Keratinocyte (primary cell): ENCODE measurements around the gene KLK1. TPM values are rescaled to one million over a fixed set of nuclear protein-coding genes. Genes with fewer than 3 reads are reported as not detected.

Experiments used
- polyA plus RNA-seq, 5 experiments: library from polyadenylated mRNA; depleted of rRNA in 3 of 5; stranded (reverse) in 3 of 5; stranded (forward) in 1 of 5; unstranded in 1 of 5; fragments of >200 nt; gene quantifications; 1 replicate in 1 of 5; 2 replicates in 3 of 5; 3 replicates in 1 of 5; pipeline versions ENCODE4 v1.2.1 to v1.2.3, GENCODE V29; 2011 to 2012; ENCODE audit warnings: missing spikeins in 2 of 5, low read depth in 1 of 5, low replicate concordance in 1 of 5
- small RNA-seq, 3 experiments: library from RNA; depleted of rRNA; stranded (forward); fragments of <200 nt; gene quantifications; one replicate each; pipeline ENCODE3, GENCODE V24; 2012; ENCODE audit warnings: low read depth in 3 of 3, low replicate concordance in 1 of 3; ENCODE audit not compliant: insufficient read length in 3 of 3

Gene KLK1
- polyA plus RNA-seq, 1 donor (not counting 4 experiments of a cell fraction or from before 2014, with no cell fraction given): 0.31 TPM

Small RNA genes within 50 kb of the gene (small RNA-seq; reads per million reads assigned to genes)
- 0.67 to 182 (median 26.6) reads per million in 3 experiments for gene SNORD88A
- 0 reads per million in 3 experiments for gene SNORD88B
- 0 reads per million in 3 experiments for gene SNORD88C

Other genes starting within 250 kb of the KLK1 start
- gene SYT3, start 183.9 kb downstream of the KLK1 start, polyA plus RNA-seq: not detected in 3 replicates
- gene C19orf81, start 174.3 kb downstream of the KLK1 start, polyA plus RNA-seq: not detected in 3 replicates
- gene SHANK1, start 104.0 kb downstream of the KLK1 start, polyA plus RNA-seq: 0.10 to 0.82 TPM (median 0.51 TPM) in 3 replicates
- gene CLEC11A, start 100.4 kb downstream of the KLK1 start, polyA plus RNA-seq: 0.56 to 1.2 TPM (median 0.67 TPM) in 3 replicates
- not detected in 3 replicates for gene GPR32, start 53.3 kb downstream of the KLK1 start, polyA plus RNA-seq
- not detected in 3 replicates for gene ACP4, start 33.4 kb downstream of the KLK1 start, polyA plus RNA-seq
- gene KLK15, start 9.8 kb upstream of the KLK1 start, polyA plus RNA-seq: not detected in 3 replicates
- not detected in 3 replicates for gene KLK3, start 31.1 kb upstream of the KLK1 start, polyA plus RNA-seq
- 0.07 to 0.14 TPM in 2 of 3 replicates, not detected in the other for gene KLK2, start 49.7 kb upstream of the KLK1 start, polyA plus RNA-seq
- not detected in 3 replicates for gene KLK4, start 87.6 kb upstream of the KLK1 start, polyA plus RNA-seq
- gene KLK5, start 129.3 kb upstream of the KLK1 start, polyA plus RNA-seq: 425 to 882 TPM (median 477 TPM) in 3 replicates
- gene KLK6, start 145.8 kb upstream of the KLK1 start, polyA plus RNA-seq: 0.73 to 2.5 TPM (median 1.9 TPM) in 3 replicates
- gene KLK7, start 160.1 kb upstream of the KLK1 start, polyA plus RNA-seq: 22.4 to 33.8 TPM (median 29.2 TPM) in 3 replicates
- gene KLK8, start 177.8 kb upstream of the KLK1 start, polyA plus RNA-seq: 88.8 to 232 TPM (median 118 TPM) in 3 replicates
- 56.3 to 97.5 TPM (median 95.3 TPM) in 3 replicates for gene KLK10, start 195.9 kb upstream of the KLK1 start, polyA plus RNA-seq
- gene KLK11, start 202.8 kb upstream of the KLK1 start, polyA plus RNA-seq: 12.8 to 39.0 TPM (median 18.0 TPM) in 3 replicates
- not detected in 3 replicates for gene KLK12, start 211.2 kb upstream of the KLK1 start, polyA plus RNA-seq
- 2.0 to 4.4 TPM (median 2.8 TPM) in 3 replicates for gene KLK13, start 241.3 kb upstream of the KLK1 start, polyA plus RNA-seq